Astrocyte of the cerebellum (primary cell): ENCODE data around the gene MCHR1.
A peak's percentile ranks its signal among the peaks of the same experiment; 100 is the strongest.

Experiments
- DNase-seq: peaks from one replicate; pipeline ENCODE4 v3.0.0-alpha.2; 2011; ENCODE audit warnings: low read depth
- H3K4me3 ChIP-seq: 2 replicates; pipeline ENCODE4 v1.5.1; 2011; ENCODE audit warnings: mild to moderate bottlenecking, low read depth, low read length, moderate library complexity
- CTCF ChIP-seq: IDR thresholded peaks from 2 replicates; pipeline ENCODE4 v1.5.1; 2012; ENCODE audit warnings: low read length, low read depth, moderate library complexity, mild to moderate bottlenecking; ENCODE audit errors: missing control alignments
- in situ Hi-C: cut with HindIII; loops from 2 replicates; pipeline ENCODE4 v1.10.0; 2017; ENCODE audit warnings: low sequenced_read_pairs

Gene MCHR1

GRCh38 chr22:40635940-40636379 is 43.3 kb upstream of the MCHR1 start:
- in situ Hi-C loops = no loop called here
- peak overlapping the region; percentile 83 for H3K4me3 ChIP-seq
- TF ChIP-seq CTCF = no peak
- DNase-seq = no peak

- peak; percentile 100 for DNase-seq
- in situ Hi-C loops = no loop called here
- H3K4me3 ChIP-seq = peak within 1 kb of the TSS; percentile 83
- no peak for TF ChIP-seq CTCF
Measured at GRCh38 chr22:40636380-40637182, 42.7 kb upstream of the MCHR1 start, which contains the start of gene MRTFA. TSS of gene MRTFA (minus strand) at chr22:40636719.

- no peak for DNase-seq
- in situ Hi-C loops = no loop called here
- no peak for TF ChIP-seq CTCF
- H3K4me3 ChIP-seq = peak overlapping the region; percentile 83
Measured at GRCh38 chr22:40637183-40638150, 41.8 kb upstream of the MCHR1 start.

DNA sequence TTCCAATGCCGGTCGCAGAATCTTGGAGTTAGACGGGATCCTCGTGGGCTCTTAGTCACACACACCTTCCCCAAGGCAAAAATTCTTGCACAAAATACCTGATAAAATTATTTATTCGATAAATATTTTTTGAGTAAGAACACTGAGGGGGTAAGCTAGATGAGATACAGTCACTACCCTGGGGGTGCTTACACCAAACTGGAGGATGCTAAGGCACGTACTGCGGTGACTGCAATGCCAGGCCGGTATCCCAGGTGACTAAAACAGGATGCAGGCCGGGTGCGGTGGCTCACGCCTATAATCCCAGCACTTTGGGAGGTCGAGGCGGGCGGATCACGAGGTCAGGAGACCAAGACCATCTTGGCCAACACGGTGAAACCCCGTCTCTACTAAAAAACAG is 41.0 kb upstream of the MCHR1 start:
- H3K4me3 ChIP-seq = no peak overlapping the region
- in situ Hi-C loops = no loop called here
- TF ChIP-seq CTCF = no peak

DNA sequence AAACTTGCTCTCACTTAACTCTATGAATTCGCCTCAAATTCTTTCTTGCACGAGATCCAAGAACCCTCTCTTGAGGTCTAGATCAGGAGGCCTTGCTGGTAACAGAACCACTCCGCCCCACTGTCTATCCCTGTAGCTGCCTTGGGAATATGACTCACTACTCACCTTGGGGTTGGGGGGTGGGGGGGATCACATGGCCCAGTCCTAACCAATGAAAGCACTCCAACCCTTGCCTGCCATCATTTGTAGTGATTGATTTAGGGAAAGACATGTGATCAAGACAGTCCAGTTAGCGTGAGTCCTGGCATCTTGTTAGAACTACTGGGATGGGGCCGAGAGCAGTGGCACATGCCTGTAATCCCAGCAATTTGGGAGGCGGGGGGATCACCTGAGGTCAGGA is 38.0 kb upstream of the MCHR1 start:
- no peak for TF ChIP-seq CTCF
- H3K4me3 ChIP-seq = no peak overlapping the region
- in situ Hi-C loops = no loop called here
- no peak for DNase-seq

More for the DNA sequence above, 41.0 kb upstream of the MCHR1 start:
- no peak for DNase-seq

GRCh38 chr22:40642316-40642715 is 37.0 kb upstream of the MCHR1 start:
- H3K4me3 ChIP-seq = no peak overlapping the region
- no peak for DNase-seq
- TF ChIP-seq CTCF = no peak
- in situ Hi-C loops = no loop called here
